ENCODE results near the gene GAGE10.
"Not testable (repeated sequence)": the region's sequence is repeated elsewhere in the genome, so short reads cannot be mapped to it uniquely, and the experiment has no call there.

GAGE10 gene

DNA sequence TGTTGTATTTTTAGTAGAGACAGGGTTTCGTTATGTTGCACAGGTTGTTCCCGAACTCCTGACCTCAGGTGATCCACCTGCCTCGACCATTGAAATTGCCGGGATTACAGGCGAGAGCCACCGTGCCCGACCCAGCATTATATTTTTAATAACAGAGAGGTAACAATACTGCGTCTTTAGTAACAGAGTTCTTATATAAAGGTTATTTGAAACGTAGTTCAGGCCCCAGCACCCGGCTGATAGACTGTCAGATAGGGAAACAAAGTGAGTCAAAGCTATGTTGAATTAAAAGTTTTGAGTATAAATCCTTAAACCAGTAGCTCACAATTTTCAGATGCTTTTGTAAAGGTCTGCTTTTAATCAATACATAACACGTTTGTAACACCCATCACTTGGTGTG lies 42.7 kb downstream of the GAGE10 start:
- not testable (repeated sequence) for H3K4me1 ChIP-seq (ENCODE audit: control insufficient read depth, insufficient read depth, low read length, poor library complexity, severe bottlenecking); DNase-seq; H3K36me3 ChIP-seq (ENCODE audit: control insufficient read depth, insufficient read depth, low read length); H3K27me3 ChIP-seq (replicated peaks; ENCODE audit: control insufficient read depth, insufficient read depth, low read length, poor library complexity, severe bottlenecking); H3K27ac ChIP-seq (ENCODE audit: insufficient read depth, low read length, poor library complexity, severe bottlenecking); H3K9me3 ChIP-seq (ENCODE audit: control insufficient read depth, low read length); H3K4me3 ChIP-seq (ENCODE audit: insufficient read depth, low read depth, low read length, poor library complexity, severe bottlenecking)
